ENCODE data around the gene PHLPP2.
"Not testable (repeated sequence)": the region's sequence is repeated elsewhere in the genome, so short reads cannot be mapped to it uniquely, and the experiment has no call there.

PHLPP2 gene

GRCh38 chr16:71698491-71698890, 26.0 kb downstream of the PHLPP2 start:
- no peak for FAIRE-seq

GRCh38 chr16:71693164-71693563, 31.3 kb downstream of the PHLPP2 start:
- TF ChIP-seq POLR2A (IDR thresholded peaks at IDR 0.05; ENCODE audit: low read depth, low read length): no peak
- DNase-seq (ENCODE audit: insufficient read length, low spot score): no peak
- no peak for FAIRE-seq

More at GRCh38 chr16:71698491-71698890, 26.0 kb downstream of the PHLPP2 start:
- TF ChIP-seq POLR2A (IDR thresholded peaks at IDR 0.05; ENCODE audit: low read depth, low read length): no peak
- no peak for DNase-seq (ENCODE audit: insufficient read length, low spot score)

DNA sequence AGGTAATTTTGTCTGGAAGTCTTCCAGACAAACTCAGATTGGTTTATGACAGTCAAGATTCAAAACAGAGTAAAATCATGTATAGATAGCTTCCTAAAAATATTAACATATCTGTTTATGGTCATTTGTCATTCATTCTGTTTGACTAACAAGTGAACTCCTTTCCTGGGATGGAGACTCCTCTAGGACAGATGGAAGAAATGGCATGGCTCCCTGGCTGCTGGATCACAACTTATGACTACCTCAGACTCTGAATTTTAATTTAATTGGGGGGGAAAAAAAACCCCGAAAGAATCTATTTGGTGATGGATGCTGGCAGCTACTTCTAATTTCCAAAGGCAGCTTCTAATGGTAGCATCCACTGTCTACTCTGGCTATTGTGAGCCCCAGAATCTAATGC, 34.6 kb downstream of the PHLPP2 start:
- DNase-seq (ENCODE audit: insufficient read length, low spot score) (no peak), FAIRE-seq (no peak)
- TF ChIP-seq POLR2A (IDR thresholded peaks at IDR 0.05; ENCODE audit: low read depth, low read length): no peak

DNA sequence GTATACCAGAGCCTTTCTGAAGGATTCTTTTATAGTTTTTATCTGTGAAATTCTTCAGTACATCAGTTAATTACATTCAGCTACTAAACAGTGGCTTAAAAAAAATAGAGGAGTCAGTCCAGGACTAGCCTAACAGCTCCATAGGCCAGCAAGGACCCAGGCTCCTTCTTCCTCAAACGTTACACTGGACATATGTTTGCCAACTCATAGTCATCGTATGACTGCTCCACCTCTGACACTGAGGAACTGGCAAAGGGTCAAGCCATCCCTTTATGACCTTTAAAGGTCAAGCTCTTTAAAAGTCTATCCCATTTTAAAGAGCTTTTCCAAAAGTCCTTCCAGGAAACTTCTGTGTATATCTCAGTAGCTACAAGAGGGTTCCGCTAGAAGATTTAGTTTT, 36.6 kb downstream of the PHLPP2 start:
- FAIRE-seq (no peak), DNase-seq (ENCODE audit: insufficient read length, low spot score) (no peak)
- TF ChIP-seq POLR2A (IDR thresholded peaks at IDR 0.05; ENCODE audit: low read depth, low read length): no peak

- DNase-seq (ENCODE audit: insufficient read length, low spot score); FAIRE-seq: not testable (repeated sequence)
Observed at GRCh38 chr16:71684280-71684679, 40.2 kb downstream of the PHLPP2 start.

DNA sequence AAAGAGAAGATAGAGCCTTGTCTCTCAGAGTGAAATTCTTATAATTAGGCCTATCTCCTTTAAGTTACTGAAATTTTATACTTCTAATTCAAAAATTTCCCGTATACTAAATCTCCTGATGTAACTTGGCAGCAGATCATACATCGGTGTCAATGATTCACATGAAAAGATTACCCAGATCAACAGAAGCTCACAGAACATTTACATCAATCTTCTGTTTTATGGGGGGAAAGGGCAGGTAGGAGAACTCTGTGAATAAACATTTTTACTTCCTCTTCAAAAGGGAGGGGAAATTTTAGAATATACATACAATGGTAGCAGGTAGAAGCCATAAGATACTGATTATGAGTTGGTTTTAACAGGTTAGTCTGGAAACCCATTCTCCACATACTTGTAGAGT, 43.1 kb downstream of the PHLPP2 start:
- FAIRE-seq (no peak), DNase-seq (ENCODE audit: insufficient read length, low spot score) (no peak)
- TF ChIP-seq POLR2A (IDR thresholded peaks at IDR 0.05; ENCODE audit: low read depth, low read length): no peak

DNA sequence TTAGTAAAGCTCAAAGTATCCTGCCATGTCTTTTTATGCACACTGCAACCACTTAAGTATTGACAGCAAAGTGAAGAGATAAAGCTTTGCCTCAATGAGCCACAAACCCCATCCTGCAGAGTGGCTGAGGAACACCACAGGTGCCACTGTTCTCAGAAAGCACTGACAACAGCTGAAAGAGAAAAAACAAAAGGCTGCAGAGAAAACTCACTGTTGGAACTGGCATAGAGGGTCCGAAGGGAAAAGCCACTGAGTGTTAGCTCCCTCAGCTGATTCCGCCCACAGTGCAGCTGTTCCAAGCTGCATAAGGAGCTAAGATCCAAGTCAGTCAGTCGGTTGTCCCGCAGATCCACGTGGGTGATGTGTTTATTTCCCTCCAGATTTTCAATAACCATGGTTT, 48.3 kb downstream of the PHLPP2 start:
- no peak for DNase-seq (ENCODE audit: insufficient read length, low spot score)
- no peak for FAIRE-seq
- no peak for TF ChIP-seq POLR2A (IDR thresholded peaks at IDR 0.05; ENCODE audit: low read depth, low read length)

GRCh38 chr16:71675380-71675779, 49.1 kb downstream of the PHLPP2 start:
- no peak for DNase-seq (ENCODE audit: insufficient read length, low spot score)
- no peak for TF ChIP-seq POLR2A (IDR thresholded peaks at IDR 0.05; ENCODE audit: low read depth, low read length)
- no peak for FAIRE-seq

DNA sequence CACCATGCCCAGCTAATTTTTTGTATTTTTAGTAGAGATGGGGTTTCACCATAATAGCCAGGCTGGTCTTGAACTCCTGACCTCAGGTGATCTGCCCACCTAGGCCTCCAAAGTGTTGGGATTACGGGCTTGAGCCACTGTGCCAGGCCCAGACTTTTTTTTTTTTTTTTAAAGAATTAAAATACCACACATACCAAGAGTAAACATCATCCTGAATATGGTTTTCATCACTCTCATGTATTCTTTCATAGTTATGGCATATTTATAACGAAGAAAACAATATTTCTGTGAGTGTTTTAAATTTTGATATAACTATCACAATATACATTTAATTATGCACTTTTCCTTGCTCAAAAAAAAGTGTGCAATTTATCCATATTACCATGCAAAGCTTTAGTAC, 50.3 kb downstream of the PHLPP2 start:
- no peak for TF ChIP-seq POLR2A (IDR thresholded peaks at IDR 0.05; ENCODE audit: low read depth, low read length)
- DNase-seq (ENCODE audit: insufficient read length, low spot score) (no peak), FAIRE-seq (no peak)

DNA sequence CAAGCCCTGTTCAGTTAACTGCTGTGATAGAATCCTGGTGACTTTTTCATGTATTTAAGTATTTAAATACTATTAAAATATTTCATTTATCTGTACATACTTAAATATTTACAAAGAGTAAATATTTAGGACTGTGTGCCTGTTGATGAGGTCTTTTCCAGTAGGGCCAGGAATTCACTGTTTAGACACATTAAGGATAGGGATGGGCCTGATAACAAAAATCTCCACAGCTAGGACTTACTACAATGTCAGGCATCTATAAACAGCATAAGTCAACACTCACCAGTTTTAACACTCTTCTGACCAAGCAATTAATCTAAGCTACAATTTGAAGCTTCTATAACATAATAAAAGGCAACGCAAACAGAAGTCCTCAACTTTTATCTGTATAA, 50.9 kb downstream of the PHLPP2 start:
- no peak for DNase-seq (ENCODE audit: insufficient read length, low spot score)
- FAIRE-seq: no peak
- TF ChIP-seq POLR2A (IDR thresholded peaks at IDR 0.05; ENCODE audit: low read depth, low read length): no peak

- FAIRE-seq (no peak), DNase-seq (ENCODE audit: insufficient read length, low spot score) (no peak)
- TF ChIP-seq POLR2A (IDR thresholded peaks at IDR 0.05; ENCODE audit: low read depth, low read length): no peak
Observed at GRCh38 chr16:71672803-71673581, 51.5 kb downstream of the PHLPP2 start.

DNA sequence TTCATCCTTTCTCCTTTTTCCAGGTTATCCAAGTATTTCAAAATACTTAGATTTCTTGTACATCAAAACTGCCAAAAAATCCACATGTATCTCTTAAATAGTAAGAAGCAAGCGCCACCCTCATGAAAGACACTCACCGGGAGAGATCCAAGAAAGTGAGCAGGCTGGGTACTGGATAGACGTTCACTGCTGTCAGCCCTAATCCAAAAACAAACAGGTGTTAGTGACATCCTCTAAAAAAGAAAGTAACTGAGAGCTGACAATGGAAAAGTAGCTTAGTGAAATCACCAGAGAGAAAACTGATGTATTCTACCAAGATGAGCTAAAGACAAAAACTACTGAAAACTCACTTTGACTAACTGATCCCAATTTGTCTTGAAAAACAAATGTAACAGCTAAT, 52.4 kb downstream of the PHLPP2 start:
- DNase-seq (ENCODE audit: insufficient read length, low spot score) (no peak), FAIRE-seq (no peak)
- TF ChIP-seq POLR2A (IDR thresholded peaks at IDR 0.05; ENCODE audit: low read depth, low read length): no peak

DNA sequence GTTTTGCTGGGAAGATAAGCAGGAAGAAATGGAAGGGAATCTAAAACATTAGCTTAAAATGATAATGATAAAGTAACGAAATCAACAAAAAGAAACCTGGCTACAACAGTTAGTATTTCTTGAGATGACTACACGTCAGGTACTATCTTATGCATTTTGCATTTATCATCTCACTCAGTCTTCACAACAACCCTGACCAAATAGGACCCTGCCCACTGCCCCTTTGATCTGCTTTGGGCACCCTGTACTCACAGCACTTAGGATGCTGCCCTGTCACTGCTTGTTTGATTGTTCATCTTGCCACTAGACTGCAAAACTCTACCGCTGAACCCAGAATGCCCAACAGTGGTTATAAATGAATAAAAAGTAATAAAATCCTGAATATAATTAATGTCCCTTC, 53.3 kb downstream of the PHLPP2 start:
- no peak for TF ChIP-seq POLR2A (IDR thresholded peaks at IDR 0.05; ENCODE audit: low read depth, low read length)
- FAIRE-seq (no peak), DNase-seq (ENCODE audit: insufficient read length, low spot score) (no peak)

DNA sequence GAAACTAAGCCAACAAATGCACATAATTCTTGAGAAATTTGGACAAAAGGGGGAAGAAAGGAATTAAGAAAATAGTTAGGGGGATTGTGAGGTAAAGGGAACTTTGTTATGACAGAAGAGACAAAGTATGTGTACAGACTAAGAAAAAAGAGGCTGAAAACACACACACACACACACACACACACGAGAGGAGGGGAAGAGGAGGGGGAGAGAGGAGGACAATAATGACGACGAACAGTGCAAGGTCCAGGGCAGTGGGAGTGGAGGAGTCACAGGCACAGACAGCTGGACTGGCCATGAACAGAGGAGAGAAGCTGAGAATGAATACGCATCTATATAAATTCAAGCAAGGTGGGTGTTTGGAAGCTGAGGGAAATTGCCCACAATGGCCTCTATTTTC, 54.0 kb downstream of the PHLPP2 start:
- FAIRE-seq (no peak), DNase-seq (ENCODE audit: insufficient read length, low spot score) (no peak)
- TF ChIP-seq POLR2A (IDR thresholded peaks at IDR 0.05; ENCODE audit: low read depth, low read length): no peak

GRCh38 chr16:71669926-71670536, 54.5 kb downstream of the PHLPP2 start:
- no peak for TF ChIP-seq POLR2A (IDR thresholded peaks at IDR 0.05; ENCODE audit: low read depth, low read length)
- DNase-seq (ENCODE audit: insufficient read length, low spot score): no peak
- no peak for FAIRE-seq
